Heart left ventricle (tissue), 13 donors: Measurements from ENCODE around the gene LMAN2L.

Source experiments
- POLR2A ChIP-seq, 2 donors: fragments of 450-650 bp; IDR thresholded peaks; one replicate each; pipeline ENCODE4 v1.6.1; 2017; ENCODE audit warnings: antibody characterized with exemption in 2 of 2, mild to moderate bottlenecking in 2 of 2, moderate library complexity in 2 of 2
- TF ChIP-seq, protein P1 (sequence below), 12 donors: fragments of 200-600 bp; sonication (generic) in 4 of 12; IDR thresholded peaks; one replicate each; pipeline versions ENCODE4 v1.5.0 to v1.8.0; 2018 to 2022; ENCODE audit warnings: antibody characterized with exemption in 12 of 12, mild to moderate bottlenecking in 5 of 12
- donor health status: ischemic (EF 13 %, LVEDD 7.1; RV severe dilation, severe dysfunction).
- donor health status: DM: no; HTN: yes; CAD: no.
- donor health status: DM: no; HTN: no; CAD: no.
- donor health status: ischemic (EF 25% LVEDD 6.9; RV normal size, moderate dysfunction).
- donor health status: ischemic (EF 25% LVEDD 5.7; RV mildly dilated, moderate dysfunction).
- donor health status: ischemic (EF 35%, LVEDD 5.7; RV mildly dilated, moderate dysfunction).
- donor health status: nonischemic (EF 11% LVEDD 7.7; RV severe dilation, severe dysfunction).
- donor health status: DM: yes; HTN: yes; CAD: no.
- donor health status: PGD.
- donor health status: ischemic (EF 29% LVEDD 5.4; RV normal size, mild dysfunction).
- donor health status: nonischemic (EF 23%, LVEDD 6.1; RV moderate dilation, normal function).

DNA sequence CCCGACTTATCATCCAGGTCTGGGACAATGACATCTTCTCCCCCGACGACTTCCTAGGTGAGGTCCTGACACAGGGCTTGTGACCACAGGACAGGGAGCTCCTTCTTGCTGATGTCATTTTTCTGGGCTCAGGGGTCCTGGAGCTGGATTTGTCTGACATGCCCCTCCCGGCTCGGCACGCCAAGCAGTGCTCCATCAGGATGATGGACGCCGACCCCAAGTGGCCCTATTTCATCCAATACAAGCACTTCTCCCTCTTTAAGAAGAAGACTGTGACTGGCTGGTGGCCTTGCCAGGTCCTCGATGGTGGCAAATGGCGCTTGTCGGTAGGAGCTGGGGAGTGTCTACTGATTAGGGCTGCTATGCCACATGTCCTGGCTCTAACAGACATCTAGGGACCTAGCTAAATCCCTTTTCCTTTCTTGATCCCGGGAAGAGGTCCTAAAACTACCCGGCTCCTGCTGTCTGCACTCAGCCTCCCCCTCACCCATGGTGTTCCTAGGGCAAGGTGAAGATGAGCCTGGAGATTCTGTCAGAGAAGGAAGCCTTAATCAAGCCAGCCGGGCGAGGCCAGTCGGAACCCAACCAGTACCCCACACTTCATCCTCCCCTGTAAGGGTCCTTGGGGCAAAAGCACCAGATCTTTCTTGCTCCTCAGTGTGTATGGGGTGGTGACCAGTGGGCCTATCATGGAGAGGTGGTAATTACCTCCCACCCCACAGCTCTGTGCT lies 36.7 kb downstream of the LMAN2L start:
- TF ChIP-seq, protein P1, sequence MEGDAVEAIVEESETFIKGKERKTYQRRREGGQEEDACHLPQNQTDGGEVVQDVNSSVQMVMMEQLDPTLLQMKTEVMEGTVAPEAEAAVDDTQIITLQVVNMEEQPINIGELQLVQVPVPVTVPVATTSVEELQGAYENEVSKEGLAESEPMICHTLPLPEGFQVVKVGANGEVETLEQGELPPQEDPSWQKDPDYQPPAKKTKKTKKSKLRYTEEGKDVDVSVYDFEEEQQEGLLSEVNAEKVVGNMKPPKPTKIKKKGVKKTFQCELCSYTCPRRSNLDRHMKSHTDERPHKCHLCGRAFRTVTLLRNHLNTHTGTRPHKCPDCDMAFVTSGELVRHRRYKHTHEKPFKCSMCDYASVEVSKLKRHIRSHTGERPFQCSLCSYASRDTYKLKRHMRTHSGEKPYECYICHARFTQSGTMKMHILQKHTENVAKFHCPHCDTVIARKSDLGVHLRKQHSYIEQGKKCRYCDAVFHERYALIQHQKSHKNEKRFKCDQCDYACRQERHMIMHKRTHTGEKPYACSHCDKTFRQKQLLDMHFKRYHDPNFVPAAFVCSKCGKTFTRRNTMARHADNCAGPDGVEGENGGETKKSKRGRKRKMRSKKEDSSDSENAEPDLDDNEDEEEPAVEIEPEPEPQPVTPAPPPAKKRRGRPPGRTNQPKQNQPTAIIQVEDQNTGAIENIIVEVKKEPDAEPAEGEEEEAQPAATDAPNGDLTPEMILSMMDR (IDR thresholded peaks at IDR 0.05): no peak
- no peak for TF ChIP-seq POLR2A (IDR thresholded peaks at IDR 0.05)
